ENCODE data around the gene UPK3BL1. TPM values are rescaled to one million over a fixed set of nuclear protein-coding genes. Genes with fewer than 3 reads are reported as not detected.
"Not testable (repeated sequence)": the region's sequence is repeated elsewhere in the genome, so short reads cannot be mapped to it uniquely, and the experiment has no call there.

The UPK3BL1 gene, protein sequence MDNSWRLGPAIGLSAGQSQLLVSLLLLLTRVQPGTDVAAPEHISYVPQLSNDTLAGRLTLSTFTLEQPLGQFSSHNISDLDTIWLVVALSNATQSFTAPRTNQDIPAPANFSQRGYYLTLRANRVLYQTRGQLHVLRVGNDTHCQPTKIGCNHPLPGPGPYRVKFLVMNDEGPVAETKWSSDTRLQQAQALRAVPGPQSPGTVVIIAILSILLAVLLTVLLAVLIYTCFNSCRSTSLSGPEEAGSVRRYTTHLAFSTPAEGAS
- total RNA-seq (2021; fragmentation: NEBNext Ultra II Directional; extraction: Animal tissue kit (Norgen Biotek cat#: 25700)) (5.9 and 6.4 TPM in 2 replicates), polyA plus RNA-seq (2011; rRNA removed) (16.1 and 31.7 TPM in 2 replicates), polyA minus RNA-seq (2011; rRNA and poly(A)+ RNA removed) (1.1 and 1.7 TPM in 2 replicates)
- polyA plus RNA-seq (2011; cell fraction: cytosol; rRNA removed) = 13.6 TPM
- polyA plus RNA-seq (2011; cell fraction: nucleus; rRNA removed) = 48.9 TPM
- 11.6 to 19.0 TPM (median 14.1 TPM) in 4 replicates for polyA plus RNA-seq (2012, experiment 1 of 2)
- polyA plus RNA-seq (2012, experiment 2 of 2) = 7.0 TPM
- 7.9 TPM for polyA plus RNA-seq (2013, experiment 1 of 2)
- polyA plus RNA-seq (2013, experiment 2 of 2) = 8.4 TPM
- polyA minus RNA-seq (2011; cell fraction: cytosol; rRNA and poly(A)+ RNA removed) = 11.4 TPM
- 14.1 TPM for polyA minus RNA-seq (2011; cell fraction: nucleus; rRNA and poly(A)+ RNA removed)
- long read RNA-seq, experiment 1, partial matches to known transcripts = 2 of 2 reads
- long read RNA-seq, experiment 1, other reads (novel, unspliced or antisense) = 0 of 2 reads
- long read RNA-seq, experiment 2 = 0 reads

DNA sequence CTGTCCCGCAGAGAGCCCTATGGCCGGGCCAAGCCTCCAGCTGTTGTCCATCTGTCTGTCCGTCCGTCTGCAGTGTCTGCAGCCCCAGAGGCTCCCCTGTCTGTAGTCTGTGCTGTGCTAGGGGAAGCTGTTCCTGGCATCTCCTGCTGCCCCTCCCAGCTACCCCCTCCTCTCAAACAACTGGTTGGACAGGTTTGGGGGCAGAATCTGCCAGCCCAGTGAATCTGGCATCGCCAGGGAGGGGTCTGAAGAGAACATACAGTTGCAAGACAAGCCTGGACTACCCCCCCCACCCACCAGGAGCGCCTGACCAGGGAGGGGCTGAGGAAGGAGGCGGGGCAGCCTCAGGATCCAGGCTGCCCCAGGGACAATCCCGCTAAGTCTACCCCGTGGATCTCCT, at the start of gene UPK3BL1:
Gene UPK3BL1, minus strand, starts transcription at position 101 of the 400 bp plus-strand sequence. Its CDS starts 50 bp downstream, at position 51.
- POLR2A ChIA-PET (ENCODE audit: partially characterized antibody); H3K36me3 ChIP-seq (ENCODE audit: control insufficient read depth in 2 of 4, insufficient read depth in 4 of 4, low read length in 3 of 4): not testable (repeated sequence)

More for the DNA sequence above, at the start of gene UPK3BL1:
- H3K4me3 ChIP-seq (ENCODE audit: extremely low read depth in 1 of 4, insufficient read depth in 2 of 4, low read depth in 3 of 4, low read length in 4 of 4); H2BK120ac ChIP-seq (replicated peaks; ENCODE audit: low read depth, low read length); H3K56ac ChIP-seq (replicated peaks; ENCODE audit: insufficient read length, low read depth, low read length); H2BK12ac ChIP-seq (ENCODE audit: low read depth, low read length); H3K23ac ChIP-seq (ENCODE audit: insufficient read length); H4K20me1 ChIP-seq (replicated peaks in 1 of 2; ENCODE audit: control insufficient read depth in 1 of 2, insufficient read depth in 2 of 2, low read length in 2 of 2); H4K91ac ChIP-seq (replicated peaks; ENCODE audit: insufficient read length, low read length); H3K9ac ChIP-seq (replicated peaks in 1 of 4; ENCODE audit: extremely low read depth in 1 of 4, low read depth in 3 of 4, low read length in 3 of 4); H2BK20ac ChIP-seq (ENCODE audit: low read length); H3K27ac ChIP-seq (ENCODE audit: low read depth, low read length); H2BK15ac ChIP-seq (ENCODE audit: low read length); H3K23me2 ChIP-seq (ENCODE audit: low read depth, low read length); H3K18ac ChIP-seq (ENCODE audit: extremely low read depth, low read length); H3K79me1 ChIP-seq (ENCODE audit: low read depth, low read length); DNase-seq (ENCODE audit: low read depth in 1 of 2, low spot score in 2 of 2); H3K4me1 ChIP-seq (replicated peaks in 1 of 4; ENCODE audit: control insufficient read depth in 3 of 4, insufficient read depth in 4 of 4, low read length in 3 of 4); H4K8ac ChIP-seq (ENCODE audit: extremely low read depth, insufficient read depth, low read length); H2AFZ ChIP-seq (ENCODE audit: low read length); H3K79me2 ChIP-seq (ENCODE audit: control insufficient read depth in 1 of 2, insufficient read depth in 2 of 2, low read length in 2 of 2); H3K4me2 ChIP-seq (ENCODE audit: insufficient read depth in 1 of 2, low read depth in 2 of 2, low read length in 2 of 2); H3K27me3 ChIP-seq (replicated peaks in 1 of 4; ENCODE audit: control insufficient read depth in 3 of 4, extremely low read depth in 1 of 4, insufficient read depth in 3 of 4, low read length in 3 of 4); H3K9me3 ChIP-seq (ENCODE audit: insufficient read depth in 2 of 2, low read depth in 1 of 2, low read length in 1 of 2); H2BK5ac ChIP-seq (ENCODE audit: low read depth, low read length); H3K4ac ChIP-seq (replicated peaks; ENCODE audit: insufficient read length, low read depth, low read length); H2AK5ac ChIP-seq (ENCODE audit: low read depth, low read length); CTCF ChIA-PET (ENCODE audit: partially characterized antibody); FAIRE-seq; H3K14ac ChIP-seq (ENCODE audit: insufficient read length); H4K5ac ChIP-seq (ENCODE audit: insufficient read length, low read depth, low read length): not testable (repeated sequence)
- WGBS, 2 experiments (ENCODE audit: extremely low coverage in 1 of 2, insufficient coverage in 1 of 2, insufficient read length in 1 of 2, insufficient replicate concordance in 2 of 2, low coverage in 1 of 2, low lambda C conversion rate in 2 of 2, missing lambda C conversion rate in 1 of 2) = no CpG with 5 or more reads among the region's 9 CpGs

Data from H1 (cell line).